ENCODE data around the gene MYORG.
"Not testable (repeated sequence)": the region's sequence is repeated elsewhere in the genome, so short reads cannot be mapped to it uniquely, and the experiment has no call there.

Gene MYORG

DNA sequence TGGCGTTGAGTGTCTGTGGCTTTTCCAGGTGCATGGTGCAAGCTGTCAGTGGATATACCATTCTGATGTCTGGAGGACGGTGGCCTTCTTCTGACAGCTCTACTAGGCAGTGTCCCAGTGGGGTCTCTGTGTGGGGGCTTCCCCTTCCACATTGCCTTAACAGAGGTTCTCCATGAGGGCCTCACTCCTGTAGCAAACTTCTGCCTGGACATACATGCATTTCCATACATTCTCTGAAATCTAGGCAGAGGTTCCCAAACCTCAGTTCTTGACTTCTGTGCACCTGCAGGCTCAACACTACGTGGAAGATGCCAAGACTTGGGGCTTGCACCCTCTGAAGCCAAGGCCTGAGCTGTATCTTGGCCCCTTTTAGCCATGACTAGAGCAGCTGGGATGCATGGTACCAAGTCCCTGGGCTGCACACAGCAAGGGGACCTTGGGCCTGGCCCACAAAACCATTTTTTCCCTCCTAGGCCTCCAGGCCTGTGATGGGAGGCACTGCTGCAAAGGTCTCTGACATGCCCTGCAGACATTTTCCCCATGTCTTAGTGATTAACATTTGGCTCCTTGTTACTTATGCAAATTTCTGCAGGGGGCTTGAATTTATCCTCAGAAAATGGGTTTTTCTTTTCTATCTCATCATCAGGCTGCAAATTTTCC lies 8.8 kb downstream of the MYORG start:
- DNase-seq, result not testable (repeated sequence)

DNA sequence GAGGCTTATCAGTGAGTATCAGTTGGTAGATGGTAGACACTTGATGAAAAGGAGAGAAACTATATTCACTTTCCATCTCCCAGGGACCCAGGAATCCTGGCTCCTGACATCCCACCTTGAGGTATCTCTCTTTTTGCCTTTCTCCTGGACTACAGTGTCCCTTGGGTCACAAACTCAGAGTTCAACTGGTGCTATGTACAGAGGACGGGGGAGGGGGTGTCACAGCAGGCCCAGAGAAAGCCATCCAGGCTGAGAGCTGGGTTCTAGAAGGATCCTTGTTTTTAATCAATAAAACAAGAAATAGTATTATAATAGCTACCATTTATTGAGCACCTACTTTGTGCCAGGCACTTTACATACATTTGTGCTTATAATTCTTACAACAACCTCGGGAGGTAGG lies 10.3 kb downstream of the MYORG start:
- DNase-seq, result no peak

DNA sequence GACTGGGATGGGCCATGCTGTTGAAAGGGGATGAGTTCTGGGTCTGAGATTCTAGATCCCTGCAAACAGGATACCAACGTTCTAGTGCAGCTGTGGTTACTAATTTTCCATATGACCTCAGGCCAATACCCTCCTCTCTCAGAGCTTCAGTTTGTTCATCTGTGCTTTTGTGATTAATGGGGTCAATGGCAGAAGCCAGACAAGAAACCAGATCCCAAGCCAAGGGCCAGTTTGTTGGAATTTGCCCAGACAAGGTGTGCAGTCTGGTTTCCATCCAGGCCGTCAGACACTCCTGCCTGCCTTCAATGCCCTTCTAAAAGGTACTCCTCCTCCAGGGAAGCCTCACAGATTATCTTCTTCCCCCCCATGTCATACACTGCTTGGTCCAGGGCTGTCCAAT lies 11.4 kb downstream of the MYORG start:
- no peak for DNase-seq

DNA sequence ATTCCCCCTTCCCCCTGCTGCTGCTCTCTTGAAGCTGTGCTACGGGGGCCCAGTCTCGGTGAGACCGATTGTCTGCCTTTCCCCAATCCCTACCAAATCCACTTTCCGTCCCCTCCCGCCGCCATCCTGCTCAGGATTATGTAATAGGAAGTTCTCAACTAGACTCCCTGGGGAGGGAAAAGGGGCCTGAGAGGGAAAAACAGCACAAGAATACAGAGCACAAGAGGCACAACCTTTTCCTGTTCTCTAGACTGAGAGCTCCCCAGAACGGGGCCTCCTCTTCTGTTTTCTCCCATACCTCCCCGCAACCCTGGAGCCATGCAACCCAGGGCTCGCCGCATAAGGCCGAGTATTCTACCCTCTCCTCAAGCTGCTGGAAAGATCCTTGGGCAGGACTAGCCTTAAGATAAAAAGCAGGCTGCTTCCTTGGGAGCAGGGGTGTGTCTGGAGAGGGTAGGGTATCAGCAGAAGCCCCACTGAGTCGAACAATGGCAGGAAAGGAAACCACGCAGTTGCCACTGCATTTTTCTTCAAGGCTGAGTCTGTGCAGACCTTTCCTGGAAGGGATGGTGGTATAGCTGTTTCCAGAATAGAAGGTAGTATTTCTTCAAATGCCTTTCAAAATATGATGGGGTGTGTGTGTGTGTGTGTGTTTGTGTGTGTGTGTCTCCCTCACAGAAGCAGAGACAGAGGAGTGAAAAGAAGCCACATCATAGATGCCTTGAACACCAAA lies 12.9 kb downstream of the MYORG start:
- DNase-seq, result no peak

DNA sequence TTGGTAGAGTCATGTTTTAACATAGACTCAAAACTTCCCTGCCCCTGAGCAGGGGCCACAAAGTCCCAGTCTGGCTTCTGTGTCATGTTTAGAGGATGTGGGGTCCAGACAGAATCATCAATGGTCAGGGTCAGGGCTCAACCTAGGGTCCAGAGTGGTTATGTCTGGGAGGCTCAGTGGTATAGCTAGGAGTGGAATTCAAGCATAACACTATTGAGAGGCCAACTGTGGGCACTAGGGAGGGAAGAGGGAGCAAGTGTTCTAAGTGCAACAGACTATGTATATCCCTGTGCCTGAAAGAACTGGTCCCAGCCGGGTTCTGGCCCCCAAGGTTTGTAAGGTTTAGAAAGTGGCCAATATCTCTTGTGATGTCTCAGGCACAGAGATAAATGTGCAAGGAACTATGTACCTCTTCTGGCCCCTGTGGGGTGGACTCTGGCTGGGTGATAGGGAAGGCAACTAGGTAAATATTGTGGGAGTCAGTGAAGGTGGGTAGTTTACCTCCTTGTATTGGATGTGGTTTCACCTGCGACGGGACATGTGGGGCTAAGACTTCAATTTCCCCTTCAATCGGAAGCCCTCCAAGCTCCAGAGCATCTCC lies 14.0 kb downstream of the MYORG start:
- DNase-seq, result no peak

DNA sequence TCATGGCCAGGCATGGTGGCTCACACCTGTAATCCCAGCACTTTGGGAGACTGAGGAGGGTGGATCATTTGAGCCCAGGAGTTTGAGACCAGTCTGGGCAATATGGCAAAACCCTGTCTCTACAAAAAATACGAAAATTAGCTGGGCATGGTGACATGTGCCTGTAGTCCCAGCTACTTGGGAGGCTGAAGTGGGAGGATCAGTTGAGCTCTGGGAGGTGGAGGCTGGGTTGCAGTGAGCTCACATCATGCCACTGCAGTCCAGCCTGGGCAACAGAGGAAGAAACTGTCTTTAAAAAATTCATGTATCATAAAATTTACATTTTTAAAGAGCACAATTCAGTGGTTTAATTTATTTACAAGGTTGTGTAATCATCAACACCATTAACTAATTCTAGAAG lies 23.7 kb downstream of the MYORG start:
- DNase-seq, result not testable (repeated sequence)

DNA sequence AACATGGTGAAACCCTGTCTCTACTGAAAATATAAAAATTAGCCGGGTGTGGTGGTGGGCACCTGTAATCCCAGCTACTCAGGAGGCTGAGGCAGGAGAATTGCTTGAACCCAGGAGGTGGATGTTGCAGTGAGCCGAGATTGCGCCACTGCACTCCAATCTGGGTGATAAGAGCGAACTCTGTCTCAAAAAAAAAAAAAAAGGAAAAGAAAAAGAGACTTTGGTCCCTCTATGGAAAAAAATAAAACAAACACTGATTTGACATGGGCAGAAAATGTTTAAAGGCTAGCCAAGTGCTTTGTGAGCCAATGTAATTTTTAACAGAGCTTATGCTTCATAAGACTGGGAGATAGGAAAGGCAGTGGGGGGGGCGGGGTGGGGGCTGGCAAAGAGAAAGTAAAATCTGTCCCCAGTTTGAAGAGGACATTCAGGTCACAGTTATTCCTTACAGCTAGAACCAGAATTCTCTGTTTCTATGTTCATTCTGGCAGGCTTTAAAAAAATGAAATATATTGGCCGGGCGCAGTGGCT lies 24.5 kb downstream of the MYORG start:
- not testable (repeated sequence) for DNase-seq

- no peak for DNase-seq
Observed at GRCh38 chr9:34349324-34349723, 27.4 kb downstream of the MYORG start.

- DNase-seq, result no peak
Observed at GRCh38 chr9:34347800-34348158, 28.9 kb downstream of the MYORG start.

DNA sequence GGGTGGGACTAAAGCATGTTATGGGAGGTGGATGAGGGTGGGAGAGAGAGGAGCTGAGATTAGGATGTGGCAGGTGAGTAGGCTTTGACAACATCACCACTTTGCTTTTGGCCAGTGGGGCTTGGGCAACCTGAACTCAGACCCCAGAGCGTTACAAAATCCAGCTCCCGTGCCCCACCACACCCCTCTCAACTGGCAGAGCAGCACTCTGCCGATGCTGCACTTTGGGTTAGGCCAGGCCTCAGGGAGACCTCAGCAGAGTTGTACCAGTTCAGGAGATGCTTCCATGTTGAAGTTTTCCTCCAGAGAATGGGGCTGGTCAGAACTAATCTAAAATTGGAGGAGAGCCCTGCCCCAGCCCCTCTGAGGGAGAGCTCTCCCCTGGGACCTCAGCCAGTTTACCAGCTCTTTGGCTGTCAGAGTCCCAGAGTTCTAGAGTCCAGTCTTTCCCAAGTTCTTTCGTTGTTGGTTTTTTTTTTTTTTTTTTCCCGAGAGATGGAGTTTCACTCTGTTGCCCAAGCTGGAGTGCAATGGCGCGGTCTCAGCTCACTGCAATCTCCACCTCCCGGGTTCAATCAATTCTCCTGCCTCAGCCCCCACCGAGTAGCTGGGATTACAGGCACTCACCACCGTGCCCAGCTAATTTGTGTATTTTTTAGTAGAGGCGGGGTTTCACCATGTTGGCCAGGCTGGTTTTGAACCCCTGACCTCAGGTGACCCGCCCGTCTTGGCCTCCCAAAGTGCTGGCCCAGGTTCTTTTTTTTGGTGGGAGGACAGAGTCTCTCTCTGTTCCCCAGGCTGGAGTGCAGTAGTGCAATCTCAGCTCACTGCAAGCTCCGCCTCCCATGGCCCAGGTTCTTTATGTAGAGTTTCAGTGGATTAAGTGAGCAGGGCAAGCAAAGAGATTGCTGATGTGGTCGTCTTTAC lies 29.6 kb downstream of the MYORG start:
- DNase-seq, result no peak

DNA sequence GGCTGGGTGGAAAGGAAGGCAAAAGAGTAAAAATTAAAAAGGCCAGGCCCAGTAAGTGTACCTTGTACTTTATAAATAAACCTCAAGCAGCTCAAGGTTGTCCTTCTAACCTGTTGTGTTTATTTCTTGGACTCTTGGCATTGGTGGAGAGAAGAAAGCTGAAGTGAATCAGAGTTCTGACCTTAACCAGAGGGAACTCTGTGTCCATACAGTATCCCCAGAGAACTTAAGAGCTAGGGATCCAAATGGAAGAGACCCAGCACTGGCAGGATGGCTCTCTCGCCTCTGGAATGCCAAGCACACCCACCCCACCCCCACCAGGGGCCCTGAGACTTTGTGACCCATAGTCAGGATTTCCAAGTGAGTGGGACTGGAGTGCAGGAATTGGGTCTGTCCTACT lies 33.1 kb downstream of the MYORG start:
- DNase-seq, result no peak

DNA sequence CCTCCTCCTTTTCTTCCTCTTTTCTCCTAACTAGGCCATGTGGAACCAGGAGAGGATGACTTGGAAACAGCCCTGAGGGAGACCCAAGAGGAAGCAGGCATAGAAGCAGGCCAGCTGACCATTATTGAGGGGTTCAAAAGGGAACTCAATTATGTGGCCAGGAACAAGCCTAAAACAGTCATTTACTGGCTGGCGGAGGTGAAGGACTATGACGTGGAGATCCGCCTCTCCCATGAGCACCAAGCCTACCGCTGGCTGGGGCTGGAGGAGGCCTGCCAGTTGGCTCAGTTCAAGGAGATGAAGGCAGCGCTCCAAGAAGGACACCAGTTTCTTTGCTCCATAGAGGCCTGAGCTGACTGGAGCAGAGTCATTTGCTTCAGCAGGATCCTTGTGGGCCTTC lies 33.6 kb downstream of the MYORG start:
- DNase-seq, result no peak

DNA sequence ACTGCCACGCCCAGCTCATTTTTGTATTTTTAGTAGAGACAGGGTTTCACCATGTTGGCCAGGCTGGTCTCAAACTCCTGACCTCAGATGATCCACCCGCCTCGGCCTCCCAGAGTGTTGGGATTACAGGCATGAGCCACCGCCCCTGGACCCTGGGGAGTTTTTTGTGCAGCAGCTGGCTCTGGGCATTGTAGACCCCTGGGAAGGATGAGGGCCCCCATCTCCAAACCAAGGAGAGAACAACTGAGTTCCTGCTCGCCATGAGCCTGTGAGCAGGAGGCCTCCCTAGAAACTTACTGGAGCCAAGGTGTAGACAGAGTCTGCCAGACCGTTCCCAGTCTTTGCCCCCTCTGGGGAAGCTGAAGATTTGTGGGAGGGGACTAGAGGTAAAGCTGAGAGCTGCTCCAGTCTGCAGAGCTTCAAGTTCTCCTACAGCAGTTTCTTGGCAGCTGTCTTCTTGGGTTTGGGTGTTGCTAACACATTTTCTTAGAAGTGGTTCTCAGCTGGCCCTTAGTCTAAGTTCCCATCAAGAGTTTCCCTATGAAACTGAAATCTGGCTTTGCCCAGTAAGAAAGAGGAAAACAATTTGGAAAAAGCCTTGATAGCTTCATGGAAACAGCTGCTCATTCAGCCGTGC lies 34.9 kb downstream of the MYORG start:
- DNase-seq, result no peak

GRCh38 chr9:34338665-34339385 lies 37.9 kb downstream of the MYORG start:
- no peak for DNase-seq

- DNase-seq, result not testable (repeated sequence)
Observed at GRCh38 chr9:34338079-34338478, 38.6 kb downstream of the MYORG start.

DNA sequence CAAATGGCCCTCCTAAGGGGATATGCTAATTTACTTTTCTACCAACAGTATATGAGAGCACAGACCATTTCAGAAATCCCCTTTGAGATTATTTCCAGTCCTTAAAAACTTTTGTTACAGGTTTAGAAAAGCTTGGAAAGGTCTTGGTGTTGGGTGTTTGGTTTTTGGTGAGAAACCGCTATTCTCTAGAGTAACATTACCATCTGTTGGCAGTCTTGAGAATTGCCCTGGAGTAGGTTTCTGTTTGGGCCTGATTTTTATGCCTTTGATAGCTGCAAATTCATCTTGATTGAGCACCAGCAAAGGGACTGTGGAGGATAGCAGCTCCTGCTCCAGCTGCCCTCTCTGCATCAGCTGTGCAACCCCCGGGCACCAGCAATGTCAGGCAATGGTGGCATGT lies 39.3 kb downstream of the MYORG start:
- DNase-seq, result no peak

GRCh38 chr9:34335376-34335775 lies 41.3 kb downstream of the MYORG start:
- no peak for DNase-seq

- DNase-seq, result no peak
Observed at GRCh38 chr9:34334916-34335315, 41.8 kb downstream of the MYORG start.

- DNase-seq, result no peak
Observed at GRCh38 chr9:34334337-34334824, 42.3 kb downstream of the MYORG start.

GRCh38 chr9:34333836-34334235 lies 42.9 kb downstream of the MYORG start:
- no peak for DNase-seq

Data from CD4-positive, alpha-beta T cell treated with Interleukin-4 for 4 hours (primary cell).